RWPE2 (cell line): Measurements from ENCODE around the gene TRIM6.

Experiments used
- ATAC-seq: fragments of 200-7000 bp; cut with Tn5 transposase; 3 replicates; pipeline ENCODE4 v1.9.1; 2021; ENCODE audit warnings: low read depth
- DNase-seq: peaks from one replicate; pipeline ENCODE4 v3.0.0-alpha.2; 2020; ENCODE audit warnings: low spot score
- H3K27ac ChIP-seq: fragments of 450-650 bp; 2 replicates; pipeline ENCODE4 v1.5.1; 2017; ENCODE audit warnings: mild to moderate bottlenecking; ENCODE audit not compliant: poor library complexity, severe bottlenecking
- H3K27me3 ChIP-seq: fragments of 250-450 bp; sonication (Bioruptor Pico); 2 replicates; pipeline ENCODE4 v1.5.1; 2021; ENCODE audit warnings: mild to moderate bottlenecking, moderate library complexity; ENCODE audit not compliant: insufficient read depth, poor library complexity, severe bottlenecking
- H3K36me3 ChIP-seq: fragments of 250-450 bp; sonication (Bioruptor Pico); 2 replicates; pipeline ENCODE4 v1.5.1; 2020; ENCODE audit warnings: low read depth, mild to moderate bottlenecking, moderate library complexity
- H3K4me1 ChIP-seq: fragments of 250-450 bp; sonication (Bioruptor Pico); 2 replicates; pipeline ENCODE4 v1.5.1; 2021; ENCODE audit warnings: mild to moderate bottlenecking, moderate library complexity; ENCODE audit not compliant: insufficient read depth, poor library complexity, severe bottlenecking
- H3K4me3 ChIP-seq: fragments of 250-450 bp; sonication (Bioruptor Pico); 2 replicates; pipeline ENCODE4 v1.5.1; 2021; ENCODE audit warnings: mild to moderate bottlenecking, moderate library complexity; ENCODE audit not compliant: severe bottlenecking
- H3K9me3 ChIP-seq: fragments of 250-450 bp; sonication (Bioruptor Pico); 2 replicates; pipeline ENCODE4 v1.5.1; 2021; ENCODE audit warnings: mild to moderate bottlenecking, moderate library complexity; ENCODE audit not compliant: severe bottlenecking
- TF ChIP-seq, protein P1 (sequence below): fragments of 450-650 bp; IDR thresholded peaks from one replicate; pipeline ENCODE4 v1.5.1; 2017; ENCODE audit warnings: mild to moderate bottlenecking, moderate library complexity; ENCODE audit not compliant: poor library complexity, severe bottlenecking

TRIM6 gene

DNA sequence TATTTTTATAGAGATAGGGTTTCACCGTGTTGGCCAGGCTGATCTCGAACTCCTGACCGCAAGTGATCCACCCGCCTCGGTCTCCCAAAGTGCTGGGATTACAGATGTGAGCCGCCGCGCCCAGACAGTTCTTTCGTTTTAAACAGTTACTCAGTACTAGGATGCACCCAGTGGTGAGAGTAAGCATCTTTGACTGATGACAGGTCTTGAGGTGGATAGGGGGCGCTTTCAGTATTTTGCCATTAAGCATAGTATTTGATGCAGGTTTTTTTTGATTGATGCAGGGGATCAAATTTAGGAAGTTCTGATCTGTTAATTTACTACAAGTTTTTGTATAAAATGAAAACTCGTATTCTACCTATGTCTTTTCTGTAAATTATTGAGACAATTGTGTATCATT, 15.2 kb downstream of the TRIM6 start:
- Histone ChIP-seq H3K4me1 (no peaks in the 10 kb centered on the region), H3K27ac (no peak overlapping the region), H3K9me3 (no peaks in the 10 kb centered on the region), H3K27me3 (no peaks in the 10 kb centered on the region), H3K4me3 (no peak overlapping the region), H3K36me3 (peaks cover 12% of the 10 kb centered on the region)
- DNase-seq (no peak), ATAC-seq (no peak)
- TF ChIP-seq, protein P1, sequence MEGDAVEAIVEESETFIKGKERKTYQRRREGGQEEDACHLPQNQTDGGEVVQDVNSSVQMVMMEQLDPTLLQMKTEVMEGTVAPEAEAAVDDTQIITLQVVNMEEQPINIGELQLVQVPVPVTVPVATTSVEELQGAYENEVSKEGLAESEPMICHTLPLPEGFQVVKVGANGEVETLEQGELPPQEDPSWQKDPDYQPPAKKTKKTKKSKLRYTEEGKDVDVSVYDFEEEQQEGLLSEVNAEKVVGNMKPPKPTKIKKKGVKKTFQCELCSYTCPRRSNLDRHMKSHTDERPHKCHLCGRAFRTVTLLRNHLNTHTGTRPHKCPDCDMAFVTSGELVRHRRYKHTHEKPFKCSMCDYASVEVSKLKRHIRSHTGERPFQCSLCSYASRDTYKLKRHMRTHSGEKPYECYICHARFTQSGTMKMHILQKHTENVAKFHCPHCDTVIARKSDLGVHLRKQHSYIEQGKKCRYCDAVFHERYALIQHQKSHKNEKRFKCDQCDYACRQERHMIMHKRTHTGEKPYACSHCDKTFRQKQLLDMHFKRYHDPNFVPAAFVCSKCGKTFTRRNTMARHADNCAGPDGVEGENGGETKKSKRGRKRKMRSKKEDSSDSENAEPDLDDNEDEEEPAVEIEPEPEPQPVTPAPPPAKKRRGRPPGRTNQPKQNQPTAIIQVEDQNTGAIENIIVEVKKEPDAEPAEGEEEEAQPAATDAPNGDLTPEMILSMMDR, result no peak

DNA sequence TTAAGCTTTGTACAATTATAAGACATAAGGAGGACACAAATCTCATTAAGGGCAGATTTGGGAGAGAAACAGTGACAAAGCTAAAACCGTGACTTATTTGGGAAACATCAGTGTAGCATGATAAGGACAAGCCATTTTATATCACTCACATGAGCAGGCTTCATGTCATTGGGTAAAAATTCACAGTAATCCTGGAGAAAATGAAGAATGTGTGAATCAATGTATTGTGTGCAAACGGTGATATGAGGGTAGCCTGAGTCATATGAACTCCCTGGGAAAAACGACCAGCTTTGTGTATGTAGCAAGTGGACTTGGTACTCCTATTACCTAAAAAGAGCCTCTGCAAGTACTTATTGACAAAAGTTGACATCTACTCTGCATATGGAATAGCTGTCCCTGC, 22.4 kb downstream of the TRIM6 start:
- Histone ChIP-seq H3K4me1 (peaks cover 44% of the 10 kb centered on the region), H3K27ac (peak overlapping the region; percentile 94), H3K4me3 (no peak overlapping the region), H3K9me3 (no peaks in the 10 kb centered on the region), H3K27me3 (no peaks in the 10 kb centered on the region), H3K36me3 (no peaks in the 10 kb centered on the region)
- DNase-seq (no peak), ATAC-seq (peak; percentile 37)
- TF ChIP-seq, protein P1, result no peak

DNA sequence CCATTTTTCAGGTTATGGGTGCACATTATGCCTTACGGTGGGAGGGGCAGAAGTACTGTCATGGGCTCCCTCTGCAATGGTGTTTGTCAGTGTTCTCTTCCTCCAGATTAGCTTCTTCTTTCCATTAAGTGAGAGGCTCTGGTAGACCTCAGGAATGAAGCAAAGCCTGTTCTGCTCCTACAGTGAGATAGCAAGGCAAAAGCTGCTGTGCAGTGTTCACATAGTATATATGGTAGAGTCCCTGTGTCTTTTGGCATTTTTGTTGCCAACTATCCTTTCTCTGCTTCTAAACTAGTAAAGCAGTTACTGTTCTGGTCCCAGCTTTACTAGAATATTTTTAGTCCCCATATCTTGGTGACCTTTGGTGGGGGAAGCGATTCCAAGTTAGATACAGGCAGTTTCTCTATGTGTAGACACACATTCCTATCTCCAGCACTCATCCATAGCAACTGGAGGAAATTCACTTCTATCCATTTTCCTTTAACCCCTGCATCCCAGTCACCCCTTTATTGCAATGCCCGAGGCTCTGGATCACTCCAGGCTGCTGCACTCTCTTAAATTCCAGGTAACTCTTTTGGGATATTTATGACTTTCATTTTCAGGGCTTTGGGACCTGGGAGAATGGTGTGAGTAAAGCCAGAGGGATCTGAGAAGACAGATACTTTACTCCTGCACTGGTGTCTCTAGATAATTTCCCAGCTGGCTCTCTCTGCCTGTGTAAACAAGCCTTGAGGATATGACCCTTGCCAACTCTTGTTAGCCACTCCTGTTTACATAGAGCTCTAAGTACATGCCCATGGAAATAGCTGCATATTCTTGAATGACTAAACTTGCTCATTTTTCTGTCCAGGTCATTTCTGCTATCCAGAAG, 24.4 kb downstream of the TRIM6 start:
- DNase-seq, result no peak
- Histone ChIP-seq H3K27ac (peak overlapping the region; percentile 94), H3K4me3 (no peak overlapping the region), H3K4me1 (peaks cover 56% of the 10 kb centered on the region), H3K9me3 (no peaks in the 10 kb centered on the region), H3K36me3 (no peaks in the 10 kb centered on the region), H3K27me3 (no peaks in the 10 kb centered on the region)
- TF ChIP-seq, protein P1, result no peak
- peak; percentile 79 for ATAC-seq

DNA sequence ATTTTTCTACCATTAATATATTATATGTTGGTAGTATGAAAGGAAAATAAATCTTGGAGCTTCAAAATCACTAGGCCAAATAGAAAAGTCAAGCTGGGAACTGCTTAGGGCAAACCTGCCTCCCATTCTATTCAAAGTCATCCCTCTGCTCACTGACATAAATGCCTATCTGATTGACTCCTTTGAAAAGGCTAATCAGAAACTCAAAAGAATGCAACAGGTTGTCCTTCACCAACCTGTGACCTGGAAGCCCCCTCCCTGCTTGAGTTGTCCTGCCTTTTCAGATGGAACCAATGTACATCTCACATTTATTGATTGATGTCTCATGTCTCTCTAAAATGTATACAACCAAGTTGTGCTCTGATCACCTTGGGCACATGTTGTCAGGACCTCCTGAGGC, 25.1 kb downstream of the TRIM6 start:
- ATAC-seq (no peak), DNase-seq (no peak)
- no peaks in the 10 kb centered on the region for H3K27me3 ChIP-seq
- TF ChIP-seq, protein P1, result no peak
- peaks cover 63% of the 10 kb centered on the region for H3K4me1 ChIP-seq
- no peak overlapping the region for H3K4me3 ChIP-seq
- no peaks in the 10 kb centered on the region for H3K9me3 ChIP-seq
- H3K27ac ChIP-seq, result peak overlapping the region; percentile 94
- H3K36me3 ChIP-seq, result no peaks in the 10 kb centered on the region

DNA sequence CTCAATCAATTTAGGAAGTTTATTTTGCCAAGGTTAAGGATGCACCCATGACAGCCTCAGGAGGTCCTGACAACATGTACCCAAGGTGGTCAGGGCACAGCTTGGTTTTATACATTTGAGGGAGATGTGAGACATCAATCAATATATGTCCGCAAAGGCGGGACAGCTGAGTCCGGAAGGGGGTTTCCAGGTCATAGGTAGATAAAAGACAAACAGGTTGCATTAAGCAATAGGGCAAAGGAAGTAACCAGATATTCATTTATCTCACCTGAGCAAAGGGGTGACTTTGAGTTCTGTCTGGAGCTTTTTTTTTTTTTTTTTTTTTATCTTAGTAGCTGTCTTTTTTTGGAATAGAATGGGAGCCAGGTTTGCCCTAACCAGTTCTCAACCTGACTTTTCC, 26.4 kb downstream of the TRIM6 start:
- no peak for DNase-seq
- peak overlapping the region; percentile 94 for H3K27ac ChIP-seq
- H3K27me3 ChIP-seq, result no peaks in the 10 kb centered on the region
- H3K4me3 ChIP-seq, result no peak overlapping the region
- no peaks in the 10 kb centered on the region for H3K36me3 ChIP-seq
- no peak for ATAC-seq
- peaks cover 64% of the 10 kb centered on the region for H3K4me1 ChIP-seq
- no peaks in the 10 kb centered on the region for H3K9me3 ChIP-seq
- TF ChIP-seq, protein P1, result no peak
